Measurements from ENCODE around the gene PIAS1.

The PIAS1 gene

GRCh38 chr15:68175526-68175925 is 121.4 kb downstream of the PIAS1 start:
- in situ Hi-C loops (cut with HindIII; ENCODE audit: low sequenced_read_pairs) = no loop called here

DNA sequence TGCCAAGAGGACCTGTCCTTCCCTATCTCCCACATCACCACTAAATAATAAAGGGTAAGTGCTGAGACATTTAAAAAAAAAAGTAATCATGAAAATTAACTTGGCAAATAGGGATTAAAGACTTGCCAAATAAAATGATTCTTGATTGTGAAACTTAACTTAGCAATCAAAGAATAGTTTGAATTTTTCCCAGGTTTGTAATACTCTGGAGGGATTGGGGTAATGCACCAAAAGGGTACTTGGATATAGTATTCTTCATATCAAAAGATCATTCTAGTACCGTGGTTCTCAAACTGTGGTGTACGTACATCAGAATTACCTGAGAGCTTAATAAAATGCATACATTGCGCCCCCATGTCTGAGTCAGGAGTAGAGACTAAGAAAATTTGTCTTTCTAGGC is 122.5 kb downstream of the PIAS1 start:
- in situ Hi-C loops (cut with HindIII; ENCODE audit: low sequenced_read_pairs) = no loop called here

DNA sequence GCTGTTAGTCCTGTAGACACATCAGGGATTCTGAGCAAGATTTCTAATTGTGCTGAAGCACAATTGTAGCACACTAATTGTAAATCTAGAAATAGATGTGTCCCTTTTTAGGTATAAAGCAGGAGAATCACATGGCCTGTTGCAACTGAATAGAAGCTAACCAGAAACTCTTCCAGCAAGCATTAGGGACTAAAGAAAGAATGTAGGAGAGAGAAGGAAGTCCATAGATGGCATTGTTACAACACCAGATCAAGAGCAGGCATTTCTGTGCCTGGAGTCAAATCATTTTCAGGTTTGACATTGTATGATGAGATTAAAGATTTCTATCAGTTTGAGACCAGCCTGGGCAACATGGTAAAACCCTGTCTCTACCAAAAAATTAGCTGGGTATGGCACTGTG is 123.6 kb downstream of the PIAS1 start:
- in situ Hi-C loops (cut with HindIII; ENCODE audit: low sequenced_read_pairs) = no loop called here

DNA sequence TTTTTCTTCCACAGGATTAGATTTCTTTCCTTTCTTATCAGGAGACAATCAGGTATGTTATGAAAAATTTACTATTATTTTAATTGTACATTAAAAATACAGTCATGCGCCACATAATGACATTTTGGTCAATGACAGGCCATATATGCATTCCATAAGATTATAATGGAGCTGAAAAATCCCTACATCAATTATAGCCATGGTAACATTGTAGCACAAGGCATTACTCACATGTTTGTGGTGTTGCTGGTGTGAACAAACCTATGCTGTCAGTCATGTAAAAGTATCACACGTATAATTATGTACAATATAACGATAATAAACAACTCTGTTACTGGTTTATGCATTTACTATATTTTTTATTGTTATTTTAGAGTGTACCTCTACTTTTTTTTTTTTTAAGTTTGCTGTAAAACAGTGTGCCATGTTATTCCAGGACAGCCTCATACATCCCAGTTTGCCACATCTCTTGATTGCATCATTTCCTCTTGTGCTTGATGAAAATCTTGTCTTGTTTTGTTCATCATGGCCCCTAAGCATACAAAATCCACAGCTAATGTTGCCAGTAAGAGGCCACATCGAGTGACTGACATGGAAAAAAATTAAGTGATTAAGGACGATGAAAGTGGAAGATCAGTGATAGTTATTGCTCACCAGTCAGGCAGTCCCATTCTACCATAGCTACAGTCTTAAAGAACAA is 129.7 kb downstream of the PIAS1 start:
- in situ Hi-C loops (cut with HindIII; ENCODE audit: low sequenced_read_pairs) = no loop called here

DNA sequence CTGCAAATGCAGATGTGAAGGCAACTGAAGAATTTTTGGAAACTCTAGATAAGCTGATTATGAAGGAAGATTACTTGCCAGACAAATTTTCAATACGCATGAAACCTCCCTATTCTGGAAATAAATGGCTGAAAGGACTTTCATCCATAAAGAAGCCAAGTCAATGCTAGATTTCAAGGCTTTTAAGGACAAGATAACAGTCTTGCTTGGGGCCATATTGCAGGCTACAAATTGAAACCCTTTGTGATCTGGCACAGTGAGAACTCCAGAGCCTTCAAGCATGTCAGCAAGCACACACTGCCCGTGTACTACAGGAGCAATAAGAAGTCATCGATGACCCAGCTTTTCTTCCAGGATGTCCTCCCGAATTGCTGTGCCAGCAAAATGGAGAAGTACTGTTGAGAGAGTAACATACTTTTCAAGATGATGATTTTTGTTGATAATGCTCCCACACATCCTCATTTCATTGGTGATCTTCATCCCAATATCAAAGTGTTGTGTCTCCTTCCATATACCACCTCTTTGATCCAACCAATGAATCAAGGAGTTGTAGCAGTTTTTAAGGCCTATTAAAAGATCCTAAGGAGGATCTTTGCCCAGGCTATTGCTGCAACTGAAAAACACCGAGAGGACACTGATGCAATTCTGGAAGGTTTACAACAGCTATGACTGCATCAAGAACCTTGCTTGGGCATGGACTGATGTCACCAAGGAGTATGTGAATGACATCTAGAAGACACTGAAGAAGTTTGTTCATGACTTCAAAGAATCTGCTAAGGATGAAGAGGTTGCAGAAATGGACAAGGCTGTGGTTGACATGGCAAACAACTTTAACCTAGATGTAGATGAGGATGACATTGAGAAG is 130.7 kb downstream of the PIAS1 start:
- in situ Hi-C loops (cut with HindIII; ENCODE audit: low sequenced_read_pairs) = no loop called here

GRCh38 chr15:68186671-68187397 is 132.7 kb downstream of the PIAS1 start:
- in situ Hi-C loops (cut with HindIII; ENCODE audit: low sequenced_read_pairs) = no loop called here

- in situ Hi-C loops (cut with HindIII; ENCODE audit: low sequenced_read_pairs) = no loop called here
Measured at GRCh38 chr15:68187559-68187958, 133.4 kb downstream of the PIAS1 start.

DNA sequence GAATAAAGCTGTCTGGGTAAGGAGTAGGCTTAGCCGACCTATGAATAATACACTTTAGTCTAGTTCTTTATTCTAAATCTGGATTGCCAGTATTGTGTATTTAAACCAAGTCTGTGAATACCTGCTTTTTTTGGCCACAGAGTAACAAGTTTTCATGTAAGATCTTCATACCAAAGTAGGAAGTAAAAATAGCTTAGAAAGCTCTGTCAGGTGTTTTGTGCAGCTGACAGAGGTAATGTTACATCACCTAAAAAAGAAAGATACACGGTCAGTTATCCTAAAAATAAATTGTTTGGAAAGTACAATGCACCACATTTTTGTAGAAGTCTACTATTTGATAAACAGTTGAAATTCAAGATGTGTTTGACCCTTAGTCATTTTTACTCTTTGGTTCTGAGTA is 134.5 kb downstream of the PIAS1 start:
- in situ Hi-C loops (cut with HindIII; ENCODE audit: low sequenced_read_pairs) = no loop called here

DNA sequence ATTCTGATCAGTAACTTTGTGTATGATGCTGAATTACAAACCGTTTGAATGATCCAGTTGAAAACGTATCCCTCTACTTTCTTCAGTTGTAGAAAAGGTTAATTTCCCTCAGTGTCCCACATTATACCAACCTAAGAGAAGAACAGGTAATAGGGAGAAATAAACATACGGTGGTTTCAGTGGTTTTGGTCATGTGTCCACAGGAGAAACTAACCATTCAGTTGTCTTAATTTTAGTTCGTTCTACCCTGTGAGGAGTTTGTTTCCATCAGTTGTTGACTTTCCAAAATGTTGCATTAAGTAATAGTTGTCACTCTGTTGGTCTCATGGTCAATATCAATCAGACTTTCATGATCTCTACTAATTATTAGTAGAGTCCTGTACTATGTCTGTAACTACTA is 135.9 kb downstream of the PIAS1 start:
- in situ Hi-C loops (cut with HindIII; ENCODE audit: low sequenced_read_pairs) = no loop called here

- in situ Hi-C loops (cut with HindIII; ENCODE audit: low sequenced_read_pairs) = no loop called here
Measured at GRCh38 chr15:68191555-68191954, 137.4 kb downstream of the PIAS1 start.

GRCh38 chr15:68192117-68192516 is 138.0 kb downstream of the PIAS1 start:
- in situ Hi-C loops (cut with HindIII; ENCODE audit: low sequenced_read_pairs) = no loop called here

- in situ Hi-C loops (cut with HindIII; ENCODE audit: low sequenced_read_pairs) = no loop called here
Measured at GRCh38 chr15:68192804-68193486, 138.8 kb downstream of the PIAS1 start.

- in situ Hi-C loops (cut with HindIII; ENCODE audit: low sequenced_read_pairs) = no loop called here
Measured at GRCh38 chr15:68195336-68196112, 141.4 kb downstream of the PIAS1 start.

GRCh38 chr15:68196445-68197169 is 142.5 kb downstream of the PIAS1 start:
- in situ Hi-C loops (cut with HindIII; ENCODE audit: low sequenced_read_pairs) = no loop called here

- in situ Hi-C loops (cut with HindIII; ENCODE audit: low sequenced_read_pairs) = no loop called here
Measured at GRCh38 chr15:68197170-68197492, 143.0 kb downstream of the PIAS1 start.

DNA sequence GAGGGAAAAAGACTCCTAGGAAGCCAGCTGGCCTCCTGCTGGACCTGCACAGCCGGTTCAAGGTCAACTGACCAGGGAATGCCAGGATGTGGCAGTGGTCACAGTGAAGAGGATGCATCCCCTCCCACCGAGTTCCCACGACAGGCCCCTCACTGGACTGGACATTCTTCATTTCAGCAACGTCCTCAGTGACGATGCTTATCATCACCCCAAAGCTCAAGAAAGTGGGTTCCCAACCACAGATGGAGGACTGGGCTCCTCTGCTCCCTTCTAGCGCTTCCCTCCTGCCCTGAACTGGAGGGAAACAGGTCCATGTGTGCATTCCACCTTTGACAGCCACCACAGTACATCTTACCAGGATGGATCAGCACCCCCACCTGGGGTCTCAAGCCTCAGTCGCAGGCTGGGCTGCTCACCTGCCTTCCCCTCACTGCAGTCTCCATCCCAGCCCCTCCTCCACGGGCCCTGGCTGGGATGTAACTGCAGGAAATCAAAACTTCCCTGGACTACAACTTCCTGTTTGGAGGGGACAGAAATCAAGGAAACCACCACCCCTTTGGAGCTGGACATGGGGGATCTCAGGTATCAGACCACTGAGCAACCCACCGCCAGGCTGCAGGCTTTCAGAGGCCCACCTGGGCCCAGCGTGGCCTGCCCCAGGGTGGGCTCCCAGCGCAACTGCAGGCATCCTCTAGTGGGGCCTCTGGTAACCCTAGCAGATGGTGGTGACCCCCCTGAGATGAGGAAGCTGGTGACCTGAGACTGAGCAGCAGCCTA is 143.7 kb downstream of the PIAS1 start:
- in situ Hi-C loops (cut with HindIII; ENCODE audit: low sequenced_read_pairs) = no loop called here

DNA sequence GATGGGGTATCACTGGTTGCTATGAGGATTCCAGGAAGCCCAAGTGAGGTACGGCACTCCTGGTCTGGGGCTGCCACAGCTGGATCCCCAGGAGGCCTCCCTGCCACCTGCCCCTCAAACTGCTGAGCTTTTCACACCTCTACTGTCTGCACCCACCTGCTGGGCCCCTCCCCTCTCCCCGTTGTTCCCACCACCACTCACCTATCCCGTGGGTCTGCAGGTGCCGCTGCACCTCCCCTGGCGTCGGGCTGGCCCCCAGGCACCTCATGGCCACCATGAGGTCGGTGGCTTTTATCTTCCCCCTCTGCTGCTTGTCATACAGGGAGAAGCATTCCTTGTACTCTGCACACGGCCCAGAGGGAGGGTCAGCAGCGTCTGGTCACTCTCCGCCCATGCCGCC is 145.2 kb downstream of the PIAS1 start:
- in situ Hi-C loops (cut with HindIII; ENCODE audit: low sequenced_read_pairs) = no loop called here

GRCh38 chr15:68200016-68200861 is 146.1 kb downstream of the PIAS1 start:
- in situ Hi-C loops (cut with HindIII; ENCODE audit: low sequenced_read_pairs) = no loop called here
